NCI-H69 (cell line): ENCODE data around the gene MAST3.

Experiments used
- DNase-seq: peaks from one replicate; lab custom pipeline; 2025; lab: John Stamatoyannopoulos, UW

Gene MAST3

DNA sequence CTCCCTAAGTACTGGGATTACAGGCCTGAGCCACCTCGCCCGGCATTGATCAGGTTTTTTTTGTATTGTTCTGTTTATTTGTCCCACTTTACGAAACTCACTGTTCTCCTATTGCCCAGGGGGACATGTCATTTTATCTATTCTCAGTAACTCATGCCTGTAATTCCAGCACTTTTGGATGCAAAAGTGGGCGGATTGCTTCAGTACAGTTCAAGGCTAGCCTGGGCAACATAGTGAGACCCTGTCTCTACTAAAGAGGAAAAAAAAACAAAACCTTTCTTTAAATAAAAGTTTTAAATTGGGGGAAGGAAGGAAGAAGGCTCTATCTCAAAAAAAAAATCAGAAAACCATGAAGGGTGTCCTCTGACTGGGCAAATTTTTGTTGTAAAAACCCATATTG lies 92.7 kb downstream of the MAST3 start:
- DNase-seq: no peak

DNA sequence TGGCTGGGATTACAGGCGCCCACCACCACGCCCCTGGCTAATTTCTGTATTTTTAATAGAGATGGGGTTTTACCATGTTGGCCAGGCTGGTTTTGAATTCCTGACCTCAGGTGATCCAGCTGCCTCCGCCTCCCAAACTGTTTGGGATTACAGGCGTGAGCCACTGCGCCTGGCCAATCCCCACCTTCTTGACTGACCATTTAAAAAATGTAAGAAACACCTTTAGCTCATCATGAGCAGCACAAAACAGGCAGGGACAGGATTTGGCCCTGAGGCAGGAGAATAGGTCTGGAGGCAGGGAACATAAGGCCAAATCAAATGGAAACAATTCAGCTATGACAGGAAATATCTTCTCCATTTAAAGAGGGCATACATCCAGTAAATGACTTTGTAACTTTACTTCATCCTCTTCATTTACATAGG lies 94.1 kb downstream of the MAST3 start:
- no peak for DNase-seq

DNA sequence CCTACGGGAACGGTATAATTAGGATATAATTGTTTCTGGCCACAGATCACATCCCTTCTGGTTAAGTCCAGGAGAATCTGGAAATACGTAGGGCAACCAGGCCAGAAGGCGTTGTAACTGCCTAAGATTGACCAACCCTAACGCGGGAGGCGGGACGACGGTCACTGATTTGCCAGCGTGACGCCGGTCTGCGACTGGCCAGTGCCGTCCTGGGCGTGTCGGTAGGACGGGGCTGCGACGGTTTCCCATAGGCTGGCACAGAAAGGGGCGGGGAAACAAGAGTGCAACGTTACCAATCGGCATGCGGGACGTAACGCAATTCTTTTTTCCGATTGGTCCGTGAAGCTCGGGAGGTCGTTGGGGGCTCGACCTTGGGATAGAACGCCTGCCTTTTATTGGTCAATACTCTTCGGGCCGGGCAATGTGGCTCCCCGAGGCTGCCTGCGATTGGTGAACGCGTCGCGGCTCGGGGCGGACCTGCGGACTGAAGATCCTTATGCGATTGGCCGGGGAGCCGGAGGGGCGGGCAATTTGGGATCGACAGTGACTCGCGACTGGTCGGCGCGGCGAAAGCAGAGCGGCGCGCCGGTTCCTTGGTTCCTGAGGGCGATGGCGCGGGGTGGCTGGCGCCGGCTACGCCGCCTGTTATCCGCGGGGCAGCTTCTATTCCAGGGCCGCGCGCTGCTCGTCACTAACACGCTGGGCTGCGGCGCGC lies 95.3 kb downstream of the MAST3 start, which contains the start of gene MPV17L2:
Gene MPV17L2 (plus strand): TSS at position 546 of the 715 bp plus-strand sequence. CDS start 64 bp downstream, at position 610.
- DNase-seq: peak; percentile 100

DNA sequence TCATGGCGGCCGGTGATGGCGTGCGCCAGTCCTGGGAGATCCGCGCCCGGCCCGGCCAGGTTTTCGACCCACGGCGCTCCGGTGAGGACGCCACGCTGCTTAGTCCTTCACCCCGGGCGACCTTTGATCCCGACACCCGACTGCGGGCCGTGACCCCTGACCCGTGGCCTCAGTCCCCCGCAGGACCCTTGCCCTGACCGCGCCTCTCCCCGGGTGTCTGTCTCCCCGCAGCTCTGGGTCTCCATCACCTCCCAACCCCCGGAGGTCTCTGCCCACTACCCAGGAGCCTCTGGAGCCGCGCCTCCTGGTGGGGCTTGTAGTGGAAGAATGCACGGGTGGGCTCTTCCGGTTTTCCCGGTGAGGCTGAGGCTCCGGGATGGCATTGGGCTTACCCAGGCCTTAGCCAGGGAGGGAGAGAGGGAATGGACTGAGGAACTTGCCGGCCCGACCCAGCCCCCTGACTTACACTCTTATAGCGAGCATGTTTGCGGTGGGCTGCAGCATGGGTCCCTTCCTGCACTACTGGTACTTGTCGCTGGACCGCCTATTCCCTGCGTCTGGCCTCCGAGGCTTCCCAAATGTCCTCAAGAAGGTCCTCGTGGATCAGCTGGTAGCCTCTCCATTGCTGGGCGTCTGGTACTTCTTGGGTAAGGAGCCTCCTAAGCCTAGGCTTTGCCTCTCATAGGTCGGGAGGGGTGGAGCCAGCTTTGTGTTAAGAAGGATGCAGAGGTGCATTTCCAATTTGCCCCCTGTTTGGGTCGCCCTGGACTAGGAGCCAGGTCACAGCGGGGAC lies 96.0 kb downstream of the MAST3 start:
- DNase-seq: peak; percentile 54

DNA sequence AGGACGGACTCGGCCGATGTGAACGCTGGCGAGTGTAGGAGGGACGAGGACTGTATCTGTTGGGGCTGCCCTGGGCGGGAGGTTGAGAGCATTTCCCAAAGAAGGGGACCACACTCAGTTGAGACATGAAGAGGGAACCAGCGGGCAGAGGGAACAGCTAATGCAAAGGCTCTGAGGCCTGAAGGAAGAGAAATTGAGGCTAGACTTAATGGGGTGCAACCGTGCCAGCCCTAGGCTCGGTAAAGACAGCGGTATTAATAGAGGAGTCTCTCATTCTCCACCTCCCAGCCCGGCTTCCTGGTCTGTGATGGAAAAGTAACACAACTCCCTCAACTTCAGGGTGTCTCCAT lies 96.6 kb downstream of the MAST3 start:
- no peak for DNase-seq

DNA sequence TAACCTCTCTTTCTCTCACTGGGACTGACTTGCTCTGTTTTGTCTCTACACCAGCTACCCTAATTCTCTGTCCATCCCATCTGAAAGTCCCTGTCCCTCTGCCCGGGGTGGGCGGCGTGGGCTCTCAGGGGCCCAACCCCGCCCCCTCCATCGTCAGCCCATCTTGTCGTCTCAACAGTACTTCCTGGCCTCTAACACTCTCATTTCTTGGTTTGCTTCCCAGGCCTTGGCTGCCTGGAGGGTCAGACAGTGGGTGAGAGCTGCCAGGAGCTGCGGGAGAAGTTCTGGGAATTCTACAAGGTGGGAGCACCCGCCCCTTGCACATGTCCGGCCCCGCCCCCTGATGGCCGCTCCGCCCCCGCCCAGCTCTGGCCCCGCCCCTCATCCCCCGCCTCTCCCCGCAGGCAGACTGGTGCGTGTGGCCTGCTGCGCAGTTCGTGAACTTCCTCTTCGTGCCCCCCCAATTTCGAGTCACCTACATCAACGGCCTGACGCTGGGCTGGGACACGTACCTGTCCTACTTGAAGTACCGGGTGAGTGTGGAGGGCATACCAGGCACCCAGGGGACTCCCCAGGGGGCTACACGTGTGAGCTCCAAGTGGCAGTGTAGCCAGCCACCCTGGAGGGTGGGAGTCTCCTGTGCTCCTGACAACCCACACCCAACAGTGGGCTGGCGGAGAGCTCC lies 97.1 kb downstream of the MAST3 start:
- DNase-seq: peak; percentile 43

DNA sequence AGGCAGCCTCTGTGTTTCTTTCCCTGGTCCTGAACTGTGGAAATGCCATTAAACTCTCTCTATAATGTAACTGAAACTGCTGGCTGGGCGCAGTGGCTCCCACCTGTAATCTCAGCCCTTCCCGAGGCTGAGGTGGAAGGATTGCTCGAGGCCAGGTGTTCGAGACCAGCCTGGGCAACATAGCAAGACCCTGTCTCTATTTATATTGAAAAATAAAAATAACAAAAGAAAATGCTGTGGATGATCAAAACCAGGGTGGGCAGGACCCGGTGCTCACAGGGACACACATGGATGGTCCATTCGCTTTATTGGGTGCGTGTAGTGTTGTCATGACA lies 98.9 kb downstream of the MAST3 start:
- no peak for DNase-seq

DNA sequence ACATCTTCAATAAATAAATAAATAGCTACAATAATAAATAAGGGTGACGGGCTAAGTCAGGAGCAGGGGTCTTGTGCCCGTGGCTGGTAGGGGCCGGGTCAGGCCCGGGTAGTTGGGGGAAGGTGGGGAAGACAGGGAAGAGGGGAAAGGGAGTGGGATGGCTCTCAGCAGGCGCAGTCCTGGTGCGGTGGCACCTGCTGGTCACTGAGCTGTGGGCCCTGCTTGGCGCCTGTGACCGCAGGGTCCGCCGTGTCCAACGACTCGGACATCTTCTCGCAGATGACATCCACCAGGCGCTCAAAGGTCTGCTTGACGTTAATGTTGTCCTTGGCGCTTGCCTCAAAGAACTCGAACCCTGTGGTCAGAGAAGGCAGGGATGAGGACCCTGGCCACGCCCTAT lies 99.7 kb downstream of the MAST3 start:
- no peak for DNase-seq

DNA sequence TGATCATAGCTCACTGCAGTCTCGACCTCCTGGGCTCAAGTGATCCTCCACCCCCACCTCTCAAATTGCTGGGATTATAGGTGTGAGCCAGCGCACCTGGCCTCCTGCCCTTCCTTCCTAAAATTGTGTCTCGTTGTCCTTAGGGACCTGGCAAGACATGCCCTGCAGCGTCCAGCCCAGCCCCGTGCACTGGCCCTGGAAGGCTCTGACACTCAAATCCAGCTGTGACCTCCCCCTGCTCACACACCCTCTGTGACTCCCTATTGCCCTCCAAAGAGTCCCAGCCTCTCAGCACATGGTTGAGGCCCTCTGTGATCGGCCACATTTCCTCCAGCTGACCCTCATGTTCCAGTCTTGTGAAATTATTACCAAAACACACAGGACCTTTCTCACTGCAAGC lies 100.4 kb downstream of the MAST3 start:
- no peak for DNase-seq

DNA sequence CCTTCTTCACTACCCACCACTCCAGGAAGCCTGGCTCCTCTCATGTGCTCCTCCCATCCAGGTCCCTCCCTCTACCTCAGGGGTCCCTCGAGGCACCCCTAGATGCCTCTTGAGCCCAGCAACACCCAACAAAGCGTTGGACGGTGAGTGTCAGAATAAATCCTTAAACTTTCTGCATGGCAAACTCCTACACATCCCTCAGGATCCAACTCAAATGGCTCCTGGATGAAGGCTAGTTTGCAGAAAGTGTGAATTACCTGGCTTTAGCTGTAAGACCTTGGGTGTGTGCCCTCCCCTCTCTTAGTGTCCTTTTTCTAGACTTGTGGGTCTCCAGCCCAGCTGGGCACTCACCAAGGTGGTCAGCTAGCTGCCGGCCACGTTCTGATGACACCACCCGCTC lies 100.8 kb downstream of the MAST3 start:
- DNase-seq: no peak
